ENCODE data around the gene PTPRM. TPM values are rescaled to one million over a fixed set of nuclear protein-coding genes. Genes with fewer than 3 reads are reported as not detected.

Gene PTPRM
- polyA plus RNA-seq, 1 of the 3 experiments (the other 2 are of a cell fraction): 16.0 TPM

- TF ChIP-seq USF1 (IDR thresholded peaks at IDR 0.05; ENCODE audit: borderline replicate concordance, low read depth) (no peak), GATA2 (CRISPR knock-in tag; IDR thresholded peaks at IDR 0.05) (no peak), FOSL2 (IDR thresholded peaks at IDR 0.05; ENCODE audit: borderline replicate concordance, low read depth) (no peak)
Measured at GRCh38 chr18:8217051-8217564, 650.0 kb downstream of the PTPRM start (continued).

- Histone ChIP-seq H3K4me1 (ENCODE audit: control insufficient read depth in 1 of 2, insufficient read depth in 2 of 2, low read depth in 1 of 2, low read length in 1 of 2) (peaks cover 0 to 5% of the 10 kb centered on the region in 2 experiments; a peak in 1 of 4 replicates), H3K9me3 (no peaks in the 10 kb centered on the region), H3K27ac (ENCODE audit: low read depth in 2 of 2, low read length in 1 of 2) (no peak overlapping the region), H2AFZ (ENCODE audit: low read depth) (no peak overlapping the region), H3F3A (replicated peaks; ENCODE audit: insufficient read depth) (no peaks in the 10 kb centered on the region), H4K20me1 (ENCODE audit: insufficient read depth) (no peaks in the 10 kb centered on the region), H3K27me3 (ENCODE audit: insufficient read depth) (no peaks in the 10 kb centered on the region), H3K79me2 (ENCODE audit: insufficient read depth) (no peaks in the 10 kb centered on the region), H3K4me3 (ENCODE audit: low read depth in 2 of 2, low read length in 1 of 2) (no peak overlapping the region), H3K9ac (no peak overlapping the region), H3K36me3 (replicated peaks in 1 of 2; ENCODE audit: control insufficient read depth in 1 of 2, insufficient read depth in 2 of 2, low read length in 1 of 2) (no peaks in the 10 kb centered on the region), H3K4me2 (no peak overlapping the region), H3K9me2 (no peaks in the 10 kb centered on the region)
- POLR2A ChIA-PET: no interaction called here
- CTCF ChIA-PET: no interaction called here
- TF ChIP-seq GATA2 (CRISPR knock-in tag; IDR thresholded peaks at IDR 0.05) (no peak), PBX3 (IDR thresholded peaks at IDR 0.05) (no peak), MEF2A (IDR thresholded peaks at IDR 0.05; ENCODE audit: borderline replicate concordance, low read depth) (no peak), USF1 (IDR thresholded peaks at IDR 0.05; ENCODE audit: borderline replicate concordance, low read depth) (no peak), EP300 (IDR thresholded peaks at IDR 0.05; ENCODE audit: borderline replicate concordance in 1 of 2, low read depth in 1 of 2, low read length in 1 of 2) (no peak), IRF3 (IDR thresholded peaks at IDR 0.05; ENCODE audit: low read depth, low read length) (no peak), ZBTB33 (IDR thresholded peaks at IDR 0.05; ENCODE audit: borderline replicate concordance, low read depth) (no peak), RAD21 (IDR thresholded peaks at IDR 0.05; ENCODE audit: low read length) (no peak), RFX5 (IDR thresholded peaks at IDR 0.05; ENCODE audit: low read length) (no peak), TAF1 (IDR thresholded peaks at IDR 0.05; ENCODE audit: borderline replicate concordance, low read depth, low read length) (no peak), CTCF (IDR thresholded peaks at IDR 0.05) (no peak), REST (IDR thresholded peaks at IDR 0.05; ENCODE audit: low read depth, low read length) (no peak), JUND (IDR thresholded peaks at IDR 0.05) (no peak), FOXM1 (IDR thresholded peaks at IDR 0.05; ENCODE audit: low read depth) (no peak), ELF1 (IDR thresholded peaks at IDR 0.05) (no peak), SIN3A (IDR thresholded peaks at IDR 0.05; ENCODE audit: borderline replicate concordance, low read depth, low read length) (no peak), TEAD4 (IDR thresholded peaks at IDR 0.05; ENCODE audit: borderline replicate concordance, insufficient read depth) (no peak), RXRA (IDR thresholded peaks at IDR 0.05; ENCODE audit: borderline replicate concordance, low read depth) (no peak), CHD2 (IDR thresholded peaks at IDR 0.05; ENCODE audit: low read length, partially characterized antibody) (no peak)
- 70% methylated on average over 4 of the region's 4 CpGs for WGBS (ENCODE audit: low lambda C conversion rate)
- no peak for DNase-seq
Measured at GRCh38 chr18:8218197-8218596, 651.1 kb downstream of the PTPRM start.
